Effector memory CD4-positive, alpha-beta T cell (primary cell): ENCODE data around the gene FGF12.

ENCODE experiments used
- DNase-seq, 3 donors: peaks; one replicate each; pipeline ENCODE4 v3.0.0-alpha.2; 2020
- H3K27ac ChIP-seq: 2 replicates; pipeline ENCODE4 v1.7.0; 2013; ENCODE audit warnings: mild to moderate bottlenecking, low read length, moderate library complexity; ENCODE audit not compliant: insufficient read depth, poor library complexity, severe bottlenecking
- H3K27me3 ChIP-seq: replicated peaks from 2 replicates; pipeline ENCODE4 v1.7.0; 2013; ENCODE audit warnings: mild to moderate bottlenecking, low read length; ENCODE audit not compliant: insufficient read depth, control insufficient read depth, poor library complexity, severe bottlenecking
- H3K36me3 ChIP-seq: 2 replicates; pipeline ENCODE4 v1.7.0; 2013; ENCODE audit warnings: mild to moderate bottlenecking, low read length, moderate library complexity; ENCODE audit not compliant: control insufficient read depth, insufficient read depth
- H3K4me1 ChIP-seq: 2 replicates; pipeline ENCODE4 v1.7.0; 2013; ENCODE audit warnings: low read length, mild to moderate bottlenecking; ENCODE audit not compliant: control insufficient read depth, insufficient read depth, poor library complexity, severe bottlenecking
- H3K4me3 ChIP-seq: 2 replicates; pipeline ENCODE4 v1.7.0; 2013; ENCODE audit warnings: low read length, low read depth, mild to moderate bottlenecking; ENCODE audit not compliant: insufficient read depth, poor library complexity, severe bottlenecking
- H3K9me3 ChIP-seq: 2 replicates; pipeline ENCODE4 v1.7.0; 2013; ENCODE audit warnings: mild to moderate bottlenecking, low read length, moderate library complexity; ENCODE audit not compliant: control insufficient read depth

FGF12 gene

GRCh38 chr3:192090586-192090985 lies 636.8 kb downstream of the FGF12 start:
- DNase-seq = no peak
- no peaks in the 10 kb centered on the region for H3K9me3 ChIP-seq

More at GRCh38 chr3:192090586-192090985, 636.8 kb downstream of the FGF12 start:
- no peaks in the 10 kb centered on the region for H3K4me1 ChIP-seq
- H3K27me3 ChIP-seq = no peaks in the 10 kb centered on the region
- H3K36me3 ChIP-seq = no peaks in the 10 kb centered on the region
- H3K27ac ChIP-seq = no peak overlapping the region
- H3K4me3 ChIP-seq = no peak overlapping the region
